GM12878 (cell line): ENCODE data around the gene STXBP4. TPM values are rescaled to one million over a fixed set of nuclear protein-coding genes. Genes with fewer than 3 reads are reported as not detected.

Experiments used
- ATAC-seq: fragments of 200-7000 bp; cut with Tn5 transposase; 3 replicates; pipeline ENCODE4 v1.9.1; 2020; ENCODE audit warnings: mild to moderate bottlenecking, moderate library complexity
- BruUV-seq: library from RNA; stranded (reverse); fragments of 400-500 nt; replicated peaks from 2 replicates; lab custom pipeline; 2021; lab: Mats Ljungman, UMichigan
- CTCF ChIA-PET: fragments of 300-600 bp; sonication (Branson Sonifier 250); formaldehyde crosslinking; extraction: SDS; loops from one replicate; lab custom pipeline; 2021; ENCODE audit warnings: inconsistent platforms; lab: Yijun Ruan, JAX
- POLR2A ChIA-PET: fragments of 350-600 bp; formaldehyde crosslinking; extraction: SDS; loops from one replicate; lab custom pipeline; 2021; ENCODE audit warnings: inconsistent platforms; lab: Charles Lee
- RAD21 ChIA-PET: fragments of 300-600 bp; sonication (Branson Sonifier 250); formaldehyde crosslinking; loops from one replicate; lab custom pipeline; 2023; ENCODE audit warnings: antibody characterized with exemption; ENCODE audit not compliant: unreplicated experiment; lab: Charles Lee
- SMC1A ChIA-PET: fragments of 300-600 bp; sonication (Branson Sonifier 250); formaldehyde crosslinking; loops from one replicate; lab custom pipeline; 2023; ENCODE audit not compliant: unreplicated experiment, uncharacterized antibody; lab: Charles Lee
- DNase-seq: peaks from one replicate; pipeline ENCODE4 v3.0.0-alpha.2; 2011; ENCODE audit warnings: low read depth, low spot score
- FAIRE-seq: peaks from 3 replicates; lab custom pipeline; 2011; peaks lifted over from hg19 to GRCh38; lab: Jason Lieb, UNC
- H2AFZ ChIP-seq: 2 replicates; pipeline ENCODE4 v1.6.0; 2011; ENCODE audit warnings: low read depth, low read length, control low read depth; ENCODE audit not compliant: control insufficient read depth
- H3K27ac ChIP-seq: 2 replicates; pipeline ENCODE4 v1.5.1; 2011; ENCODE audit warnings: control low read depth; ENCODE audit not compliant: control insufficient read depth, insufficient read depth
- H3K27me3 ChIP-seq, 2 experiments: replicated peaks in 1 of 2; 2 replicates each; pipeline versions ENCODE4 v1.6.0 to v1.6.1; 2011; ENCODE audit warnings: low read length in 1 of 2; ENCODE audit not compliant: control insufficient read depth in 2 of 2, insufficient read depth in 2 of 2
- H3K36me3 ChIP-seq, 2 experiments: 2 replicates each; pipeline ENCODE4 v1.5.1; 2011; ENCODE audit warnings: low read length in 1 of 2; ENCODE audit not compliant: control insufficient read depth in 2 of 2, insufficient read depth in 2 of 2
- H3K4me1 ChIP-seq: 2 replicates; pipeline ENCODE4 v1.6.1; 2011; ENCODE audit warnings: mild to moderate bottlenecking, low read length, moderate library complexity, mixed read lengths; ENCODE audit not compliant: control insufficient read depth, insufficient read depth
- H3K4me2 ChIP-seq: 2 replicates; pipeline ENCODE4 v1.6.0; 2011; ENCODE audit warnings: control low read depth; ENCODE audit not compliant: control insufficient read depth, insufficient read depth
- H3K4me3 ChIP-seq: fragments of 200-600 bp; sonication (generic); 2 replicates; pipeline ENCODE4 v1.5.1; 2016
- H3K79me2 ChIP-seq: 2 replicates; pipeline ENCODE4 v1.6.0; 2011; ENCODE audit warnings: low read length; ENCODE audit not compliant: control insufficient read depth, insufficient read depth
- H3K9ac ChIP-seq: 2 replicates; pipeline ENCODE4 v1.8.0; 2011; ENCODE audit warnings: low read length, control low read depth, mixed read lengths; ENCODE audit not compliant: control insufficient read depth, insufficient read depth
- H3K9me3 ChIP-seq: replicated peaks from 3 replicates; pipeline ENCODE4 v1.5.1; 2011; ENCODE audit warnings: mild to moderate bottlenecking, low read length; ENCODE audit not compliant: control insufficient read depth, insufficient read depth
- H4K20me1 ChIP-seq: 2 replicates; pipeline ENCODE4 v1.6.0; 2011; ENCODE audit not compliant: control insufficient read depth, insufficient read depth
- E2F8 ChIP-seq: fragments of 450-650 bp; IDR thresholded peaks from 2 replicates; pipeline ENCODE4 v1.6.1; 2018; ENCODE audit warnings: mild to moderate bottlenecking, low read depth, moderate library complexity; ENCODE audit not compliant: partially characterized antibody
- ETV6 ChIP-seq, 2 experiments: fragments of 450-650 bp in 1 of 2; IDR thresholded peaks in 1 of 2; conservative IDR thresholded peaks in 1 of 2; 2 replicates each; pipeline ENCODE4 v1.6.1; 2014; ENCODE audit warnings: antibody characterized with exemption in 1 of 2, borderline replicate concordance in 1 of 2, low read depth in 1 of 2, mild to moderate bottlenecking in 1 of 2, moderate library complexity in 1 of 2
- FOXM1 ChIP-seq: IDR thresholded peaks from 2 replicates; pipeline ENCODE4 v1.6.1; 2012; ENCODE audit warnings: low read depth, mild to moderate bottlenecking, inconsistent platforms, low read length, moderate library complexity
- HDAC6 ChIP-seq: fragments of 200-600 bp; sonication (generic); IDR thresholded peaks from one replicate; pipeline ENCODE4 v1.8.0; 2017; ENCODE audit warnings: antibody characterized with exemption; ENCODE audit not compliant: unreplicated experiment
- HSF1 ChIP-seq: fragments of 150-350 bp; IDR thresholded peaks from 2 replicates; pipeline ENCODE4 v1.6.1; 2014; ENCODE audit warnings: mild to moderate bottlenecking, low read depth, low read length
- JUNB ChIP-seq: IDR thresholded peaks from 2 replicates; pipeline ENCODE4 v1.6.1; 2016; ENCODE audit warnings: antibody characterized with exemption, mild to moderate bottlenecking
- RAD21 ChIP-seq: IDR thresholded peaks from 2 replicates; pipeline ENCODE4 v1.6.1; 2011; ENCODE audit warnings: mild to moderate bottlenecking, low read depth, low read length, moderate library complexity; ENCODE audit not compliant: insufficient read depth
- RAD51 ChIP-seq: fragments of 450-650 bp; IDR thresholded peaks from 2 replicates; pipeline ENCODE4 v1.6.1; 2016; ENCODE audit warnings: moderate library complexity, mild to moderate bottlenecking, inconsistent platforms
- SIX5 ChIP-seq: IDR thresholded peaks from 2 replicates; pipeline ENCODE4 v1.6.1; 2011; ENCODE audit warnings: mild to moderate bottlenecking, low read depth, low read length, moderate library complexity; ENCODE audit not compliant: severe bottlenecking
- SMARCA5 ChIP-seq: fragments of 450-650 bp; IDR thresholded peaks from 2 replicates; pipeline ENCODE4 v1.6.1; 2017; ENCODE audit warnings: mild to moderate bottlenecking
- SREBF1 ChIP-seq: IDR thresholded peaks from 2 replicates; pipeline ENCODE4 v1.6.1; 2012; ENCODE audit warnings: mild to moderate bottlenecking, low read length
- SRF ChIP-seq, 2 experiments: IDR thresholded peaks; 2 replicates each; pipeline ENCODE4 v1.6.1; 2011; ENCODE audit warnings: low read depth in 2 of 2, low read length in 2 of 2, mild to moderate bottlenecking in 1 of 2, moderate library complexity in 1 of 2
- STAT1 ChIP-seq: fragments of 450-650 bp; conservative IDR thresholded peaks from 2 replicates; pipeline ENCODE4 v1.6.1; 2014; ENCODE audit warnings: antibody characterized with exemption, mild to moderate bottlenecking
- TARDBP ChIP-seq: IDR thresholded peaks from 2 replicates; pipeline ENCODE4 v1.6.1; 2016; ENCODE audit warnings: borderline replicate concordance
- ZNF217 ChIP-seq: fragments of 450-650 bp; IDR thresholded peaks from 2 replicates; pipeline ENCODE4 v1.6.1; 2017; ENCODE audit warnings: antibody characterized with exemption, mild to moderate bottlenecking
- WGBS: methylation state at CpG from one replicate; pipeline ENCODE4 v1.1.6; 2016; ENCODE audit warnings: low lambda C conversion rate; ENCODE audit not compliant: insufficient replicate concordance, insufficient coverage; ENCODE audit errors: missing lambda C conversion rate; 5-methylcytosine and 5-hydroxymethylcytosine counted together
- in situ Hi-C: fragments of 300-500 bp; cut with MboI; formaldehyde crosslinking; loops from 9 replicates; pipeline ENCODE4 v1.14.3; 2018; ENCODE audit warnings: mixed read lengths
- intact Hi-C: fragments of 100-400 bp; cut with micrococcal nuclease; formaldehyde crosslinking; loops from one replicate; pipeline ENCODE4 v1.14.2; 2022; ENCODE audit not compliant: unreplicated experiment
- polyA plus RNA-seq, 11 experiments: library from polyadenylated mRNA; depleted of rRNA in 4 of 11; unstranded in 6 of 11; stranded (reverse) in 5 of 11; fragments of >200 nt; fragmentation: Nextera tagmentation in 4 of 11; fragmentation: Illumina TruSeq in 1 of 11; extraction: Ambion mirVana in 4 of 11; extraction: Trizol in 1 of 11; gene quantifications; 1 replicate in 1 of 11; 2 replicates in 10 of 11; pipeline versions ENCODE4 v1.2.1 to v1.2.3, GENCODE V29; 2011 to 2016; ENCODE audit warnings: inconsistent platforms in 2 of 11, missing spikeins in 2 of 11, low read depth in 1 of 11
- total RNA-seq, 4 experiments: library from RNA; depleted of rRNA in 3 of 4; stranded (reverse); fragments of >200 nt in 3 of 4; fragmentation: Illumina TruSeq in 1 of 4; extraction: Trizol in 1 of 4; gene quantifications; 2 replicates each; pipeline versions ENCODE4 v1.2.1 to v1.2.3, GENCODE V29; 2013 to 2021
- TF ChIP-seq, protein P1 (sequence below): fragments of 450-650 bp; IDR thresholded peaks from 2 replicates; pipeline ENCODE4 v1.6.1; 2016; ENCODE audit warnings: mild to moderate bottlenecking
- TF ChIP-seq, protein P2 (sequence below): fragments of 450-650 bp; IDR thresholded peaks from 2 replicates; pipeline ENCODE4 v1.6.1; 2017; ENCODE audit warnings: mild to moderate bottlenecking, low read depth, inconsistent platforms; ENCODE audit not compliant: poor library complexity, severe bottlenecking

STXBP4 gene
- total and polyA plus RNA-seq, 10 of the 15 experiments (the other 5 are each of a cell fraction or from before 2014, with no cell fraction given) = 4.3 to 11.0 (median 6.7) TPM

DNA sequence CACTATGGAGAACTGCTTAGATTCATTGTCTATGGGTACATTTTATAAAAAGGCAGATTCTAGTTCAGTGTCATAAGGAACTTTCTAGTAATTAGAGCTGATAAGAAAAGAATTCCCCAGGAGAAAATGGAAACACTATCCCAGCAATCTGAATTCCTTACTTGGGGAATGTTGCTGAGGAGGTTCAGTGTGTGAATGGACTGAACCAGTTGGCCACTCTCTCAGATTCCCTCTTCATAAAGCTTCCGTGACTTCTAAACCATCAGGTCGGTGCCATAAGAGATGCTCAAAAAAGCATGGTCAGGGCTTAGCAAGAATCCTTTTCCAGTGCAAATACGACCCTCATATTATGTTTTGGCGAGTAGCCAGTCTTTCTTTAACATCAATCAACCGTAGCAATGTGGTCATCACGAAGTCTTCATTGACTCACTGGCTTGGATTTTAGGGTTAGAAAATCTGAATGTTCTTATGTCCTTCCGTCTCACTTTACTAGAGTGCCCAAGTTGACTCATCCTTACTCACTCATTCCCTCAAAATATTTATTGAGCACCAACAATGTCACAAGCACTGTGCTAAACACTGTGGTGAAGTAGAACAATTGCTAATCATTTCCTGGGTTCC, 193.5 kb downstream of the STXBP4 start:
- intact Hi-C loops (no loop called here), in situ Hi-C loops (no loop called here)
- H3K9me3 ChIP-seq = no peaks in the 10 kb centered on the region
- ChIA-PET SMC1A (interaction anchor here (2.0 kb wide), 1 partner anchor 13 kb away, joined by 6 read pairs; no protein-coding TSS in a partner anchor), CTCF (no interaction called here), RAD21 (no interaction called here), POLR2A (no interaction called here)
- TF ChIP-seq, protein P1, sequence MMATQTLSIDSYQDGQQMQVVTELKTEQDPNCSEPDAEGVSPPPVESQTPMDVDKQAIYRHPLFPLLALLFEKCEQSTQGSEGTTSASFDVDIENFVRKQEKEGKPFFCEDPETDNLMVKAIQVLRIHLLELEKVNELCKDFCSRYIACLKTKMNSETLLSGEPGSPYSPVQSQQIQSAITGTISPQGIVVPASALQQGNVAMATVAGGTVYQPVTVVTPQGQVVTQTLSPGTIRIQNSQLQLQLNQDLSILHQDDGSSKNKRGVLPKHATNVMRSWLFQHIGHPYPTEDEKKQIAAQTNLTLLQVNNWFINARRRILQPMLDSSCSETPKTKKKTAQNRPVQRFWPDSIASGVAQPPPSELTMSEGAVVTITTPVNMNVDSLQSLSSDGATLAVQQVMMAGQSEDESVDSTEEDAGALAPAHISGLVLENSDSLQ = no peak
- no peak for TF ChIP-seq TARDBP
- TF ChIP-seq JUNB = no peak
- TF ChIP-seq ETV6 (conservative IDR thresholded peaks at IDR 0.05 in 1 of 2, IDR thresholded peaks at IDR 0.05 in 1 of 2; ENCODE audit: borderline replicate concordance in 1 of 2, low read depth in 1 of 2) = no peak
- TF ChIP-seq ZNF217 = no peak
- no peak for TF ChIP-seq SIX5
- TF ChIP-seq SRF (IDR thresholded peaks at IDR 0.05; ENCODE audit: low read depth in 2 of 2, low read length in 2 of 2) = no peak
- TF ChIP-seq, protein P2, sequence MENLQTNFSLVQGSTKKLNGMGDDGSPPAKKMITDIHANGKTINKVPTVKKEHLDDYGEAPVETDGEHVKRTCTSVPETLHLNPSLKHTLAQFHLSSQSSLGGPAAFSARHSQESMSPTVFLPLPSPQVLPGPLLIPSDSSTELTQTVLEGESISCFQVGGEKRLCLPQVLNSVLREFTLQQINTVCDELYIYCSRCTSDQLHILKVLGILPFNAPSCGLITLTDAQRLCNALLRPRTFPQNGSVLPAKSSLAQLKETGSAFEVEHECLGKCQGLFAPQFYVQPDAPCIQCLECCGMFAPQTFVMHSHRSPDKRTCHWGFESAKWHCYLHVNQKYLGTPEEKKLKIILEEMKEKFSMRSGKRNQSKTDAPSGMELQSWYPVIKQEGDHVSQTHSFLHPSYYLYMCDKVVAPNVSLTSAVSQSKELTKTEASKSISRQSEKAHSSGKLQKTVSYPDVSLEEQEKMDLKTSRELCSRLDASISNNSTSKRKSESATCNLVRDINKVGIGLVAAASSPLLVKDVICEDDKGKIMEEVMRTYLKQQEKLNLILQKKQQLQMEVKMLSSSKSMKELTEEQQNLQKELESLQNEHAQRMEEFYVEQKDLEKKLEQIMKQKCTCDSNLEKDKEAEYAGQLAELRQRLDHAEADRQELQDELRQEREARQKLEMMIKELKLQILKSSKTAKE = no peak
- TF ChIP-seq E2F8 = no peak
- TF ChIP-seq SREBF1 = no peak
- no peak for TF ChIP-seq SMARCA5
- no peak for TF ChIP-seq STAT1
- TF ChIP-seq HDAC6 = no peak
- TF ChIP-seq FOXM1 = no peak
- no peak for TF ChIP-seq RAD21
- TF ChIP-seq HSF1 = no peak
- no peak for TF ChIP-seq RAD51
- H3K79me2 ChIP-seq = no peaks in the 10 kb centered on the region
- WGBS = 62% methylated on average over 7 of the region's 7 CpGs
- DNase-seq (no peak), ATAC-seq (0 out of 3 replicates have a peak, but pooled peaks have one; percentile 27), FAIRE-seq (no peak)
- no TSS peak for BruUV-seq
- no peak overlapping the region for H2AFZ ChIP-seq
- no peaks in the 10 kb centered on the region; a peak in 2 of 4 replicates for H3K36me3 ChIP-seq
- H4K20me1 ChIP-seq = no peaks in the 10 kb centered on the region
- H3K27ac ChIP-seq = no peak overlapping the region
- no peaks in the 10 kb centered on the region for H3K27me3 ChIP-seq
- no peak overlapping the region for H3K4me3 ChIP-seq
- H3K4me2 ChIP-seq = no peak overlapping the region
- H3K4me1 ChIP-seq = peaks cover 4% of the 10 kb centered on the region; the same call in 1 of the 2 replicates
- no peak overlapping the region for H3K9ac ChIP-seq
